ENCODE measurements around the gene EEF1E1.

DNA sequence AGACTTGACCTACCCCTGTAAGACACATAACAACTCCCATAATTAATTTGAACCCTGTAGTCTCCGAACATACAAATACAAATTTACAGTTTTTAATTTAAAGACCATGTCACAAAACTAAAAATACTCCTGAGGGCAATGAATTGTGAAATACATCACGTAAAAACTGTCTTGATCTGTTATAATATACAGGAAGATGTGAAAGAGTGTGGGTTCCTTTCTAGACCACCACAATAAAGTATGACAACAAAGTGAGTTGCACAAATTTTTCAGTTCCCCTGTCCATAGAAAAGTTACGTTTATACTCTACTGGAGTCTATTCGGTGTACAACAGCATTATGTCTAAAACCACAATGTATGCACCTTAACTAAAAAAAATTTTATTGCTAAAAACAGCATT, 27.2 kb downstream of the EEF1E1 start:
- TF ChIP-seq CTCF (IDR thresholded peaks at IDR 0.05) (no peak), POLR2AphosphoS5 (IDR thresholded peaks at IDR 0.05) (no peak)
